Astrocyte (in vitro differentiated cells and primary cell): ENCODE results near the gene NAGLU.

ENCODE experiments used
- CTCF ChIP-seq: IDR thresholded peaks from 2 replicates; pipeline ENCODE4 v1.5.1; 2011; ENCODE audit warnings: low read depth, mild to moderate bottlenecking, inconsistent platforms, low read length, moderate library complexity; ENCODE audit not compliant: insufficient read depth
- EZH2 ChIP-seq: IDR thresholded peaks from 2 replicates; pipeline ENCODE4 v1.6.1; 2012; ENCODE audit warnings: mild to moderate bottlenecking, low read length, inconsistent platforms; ENCODE audit not compliant: insufficient read depth

- TF ChIP-seq CTCF (no peak), EZH2 (no peak)
Measured at GRCh38 chr17:42526031-42526444, 10.0 kb upstream of the NAGLU start.
